ENCODE measurements around the gene GID4.

GRCh38 chr17:18006495-18007239 is 32.5 kb upstream of the GID4 start:
- TF ChIP-seq CTCF (conservative IDR thresholded peaks at IDR 0.05; ENCODE audit: low read depth, low read length) (no peak), CHD1 (IDR thresholded peaks at IDR 0.05; ENCODE audit: low read depth, low read length) (no peak), POLR2A (IDR thresholded peaks at IDR 0.05; ENCODE audit: low read depth, low read length) (no peak), MAFK (IDR thresholded peaks at IDR 0.05; ENCODE audit: low read depth, low read length) (no peak), MAZ (IDR thresholded peaks at IDR 0.05; ENCODE audit: borderline replicate concordance, low read depth, low read length) (no peak), MXI1 (IDR thresholded peaks at IDR 0.05; ENCODE audit: borderline replicate concordance, low read depth, low read length) (no peak), CEBPB (IDR thresholded peaks at IDR 0.05; ENCODE audit: low read depth, low read length) (no peak), BHLHE40 (IDR thresholded peaks at IDR 0.05; ENCODE audit: low read depth, low read length) (no peak), SMC3 (IDR thresholded peaks at IDR 0.05; ENCODE audit: low read depth, low read length) (no peak), RAD21 (IDR thresholded peaks at IDR 0.05; ENCODE audit: low read length) (no peak), NFE2L2 (IDR thresholded peaks at IDR 0.05; ENCODE audit: low read depth, low read length) (no peak)
- TF ChIP-seq, protein P1, sequence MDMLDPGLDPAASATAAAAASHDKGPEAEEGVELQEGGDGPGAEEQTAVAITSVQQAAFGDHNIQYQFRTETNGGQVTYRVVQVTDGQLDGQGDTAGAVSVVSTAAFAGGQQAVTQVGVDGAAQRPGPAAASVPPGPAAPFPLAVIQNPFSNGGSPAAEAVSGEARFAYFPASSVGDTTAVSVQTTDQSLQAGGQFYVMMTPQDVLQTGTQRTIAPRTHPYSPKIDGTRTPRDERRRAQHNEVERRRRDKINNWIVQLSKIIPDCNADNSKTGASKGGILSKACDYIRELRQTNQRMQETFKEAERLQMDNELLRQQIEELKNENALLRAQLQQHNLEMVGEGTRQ (IDR thresholded peaks at IDR 0.05; ENCODE audit: low read depth, low read length) = no peak

Data from IMR-90 (cell line).